B cell (primary cell): ENCODE results near the gene CAMTA1. TPM values are rescaled to one million over a fixed set of nuclear protein-coding genes. Genes with fewer than 3 reads are reported as not detected.

Source experiments
- ATAC-seq: fragments of 200-7000 bp; cut with Tn5 transposase; one replicate; pipeline ENCODE4 v1.10.0; 2021; ENCODE audit warnings: low read depth, mild to moderate bottlenecking, moderate number of reproducible peaks, moderate library complexity
- CTCF ChIA-PET: fragments of 350-600 bp; sonication (Branson Sonifier 250); formaldehyde crosslinking; loops from one replicate; lab custom pipeline; 2021; ENCODE audit warnings: antibody characterized with exemption, inconsistent platforms; lab: Charles Lee
- POLR2A ChIA-PET: fragments of 350-600 bp; sonication (Branson Sonifier 250); formaldehyde crosslinking; loops from one replicate; lab custom pipeline; 2021; ENCODE audit warnings: antibody characterized with exemption; lab: Charles Lee
- DNase-seq: peaks from one replicate; pipeline ENCODE4 v3.0.0; 2013
- H2AFZ ChIP-seq: 2 replicates; pipeline ENCODE4 v1.6.1; 2012; ENCODE audit warnings: mild to moderate bottlenecking, low read depth, low read length; ENCODE audit not compliant: insufficient read depth, poor library complexity, severe bottlenecking
- H3K27ac ChIP-seq, 2 donors: 1 replicate in 1 of 2; 2 replicates in 1 of 2; pipeline ENCODE4 v1.5.1; 2012 to 2013; ENCODE audit warnings: low read length in 2 of 2, mild to moderate bottlenecking in 2 of 2, moderate library complexity in 1 of 2
- H3K27me3 ChIP-seq, 4 experiments: fragments of 200-600 bp in 1 of 4; sonication (generic) in 1 of 4; replicated peaks in 1 of 4; 1 replicate in 2 of 4; 2 replicates in 2 of 4; pipeline versions ENCODE4 v1.6.1 to v1.7.0; 2013 to 2016; ENCODE audit warnings: low read length in 3 of 4, mild to moderate bottlenecking in 2 of 4, mixed read lengths in 1 of 4, moderate library complexity in 1 of 4; ENCODE audit not compliant: insufficient read depth in 4 of 4, control insufficient read depth in 3 of 4; ENCODE audit errors: control extremely low read depth in 1 of 4
- H3K36me3 ChIP-seq, 2 experiments: replicated peaks in 1 of 2; 1 replicate in 1 of 2; 2 replicates in 1 of 2; pipeline versions ENCODE4 v1.6.1 to v1.7.1; 2013; ENCODE audit warnings: low read length in 1 of 2; ENCODE audit not compliant: insufficient read depth in 2 of 2, control insufficient read depth in 1 of 2; ENCODE audit errors: control extremely low read depth in 1 of 2, extremely low read depth in 1 of 2
- H3K4me1 ChIP-seq, 2 donors: fragments of 200-600 bp in 1 of 2; sonication (generic) in 1 of 2; 1 replicate in 1 of 2; 2 replicates in 1 of 2; pipeline versions ENCODE4 v1.5.1 to v1.6.1; 2013 to 2017; ENCODE audit warnings: low read length in 2 of 2; ENCODE audit not compliant: control insufficient read depth in 2 of 2, insufficient read depth in 2 of 2
- H3K4me2 ChIP-seq: replicated peaks from 2 replicates; pipeline ENCODE3; 2012; ENCODE audit warnings: mild to moderate bottlenecking, low read depth, low read length; ENCODE audit not compliant: poor library complexity, severe bottlenecking
- H3K4me3 ChIP-seq, 5 experiments: fragments of 200-600 bp in 1 of 5; sonication (generic) in 1 of 5; 1 replicate in 3 of 5; 2 replicates in 2 of 5; pipeline versions ENCODE4 v1.5.1 to v1.7.0; 2011 to 2016; ENCODE audit warnings: low read length in 4 of 5, mild to moderate bottlenecking in 4 of 5, low read depth in 2 of 5, control low read depth in 1 of 5, moderate library complexity in 1 of 5; ENCODE audit not compliant: insufficient read depth in 1 of 5; ENCODE audit errors: control extremely low read depth in 1 of 5, extremely low read depth in 1 of 5
- H3K79me2 ChIP-seq: fragments of 200-600 bp; sonication (generic); one replicate; pipeline ENCODE4 v1.6.0; 2016; ENCODE audit warnings: low read length; ENCODE audit not compliant: control insufficient read depth, insufficient read depth
- H3K9ac ChIP-seq: fragments of 200-600 bp; sonication (generic); 2 replicates; pipeline ENCODE4 v1.6.1; 2017; ENCODE audit warnings: mild to moderate bottlenecking, low read length, moderate library complexity
- H3K9me3 ChIP-seq, 3 donors: one replicate each; pipeline versions ENCODE4 v1.6.1 to v1.7.1; 2013; ENCODE audit warnings: low read length in 2 of 3; ENCODE audit not compliant: control insufficient read depth in 2 of 3, insufficient read depth in 1 of 3; ENCODE audit errors: control extremely low read depth in 1 of 3
- H4K20me1 ChIP-seq: 2 replicates; pipeline ENCODE4 v1.6.0; 2012; ENCODE audit warnings: mild to moderate bottlenecking, low read length; ENCODE audit not compliant: insufficient read depth, control insufficient read depth, poor library complexity, severe bottlenecking
- H3K27ac Mint-ChIP-seq: one replicate; pipeline ENCODE4 v1.8.0; 2021; ENCODE audit warnings: mixed read lengths
- H3K27me3 Mint-ChIP-seq: one replicate; pipeline ENCODE4 v1.8.0; 2021; ENCODE audit warnings: mixed read lengths
- H3K4me1 Mint-ChIP-seq: one replicate; pipeline ENCODE4 v1.8.0; 2021; ENCODE audit warnings: mixed read lengths
- H3K4me3 Mint-ChIP-seq: one replicate; pipeline ENCODE4 v1.8.0; 2021; ENCODE audit warnings: mixed read lengths
- H3K9me3 Mint-ChIP-seq: one replicate; pipeline ENCODE4 v1.8.0; 2022; ENCODE audit warnings: mixed read lengths; ENCODE audit not compliant: insufficient read depth
- EZH2 ChIP-seq: IDR thresholded peaks from 2 replicates; pipeline ENCODE4 v1.6.1; 2012; ENCODE audit warnings: borderline replicate concordance, low read depth, mild to moderate bottlenecking, moderate library complexity, low read length; ENCODE audit not compliant: insufficient read depth, poor library complexity, severe bottlenecking
- WGBS: methylation state at CpG from one replicate; pipeline ENCODE4 v1.1.5; 2013; ENCODE audit warnings: missing lambda C conversion rate; ENCODE audit not compliant: insufficient coverage; 5-methylcytosine and 5-hydroxymethylcytosine counted together
- intact Hi-C: fragments of 100-400 bp; cut with micrococcal nuclease; formaldehyde crosslinking; loops from one replicate; pipeline ENCODE4 v1.10.0; 2022
- polyA plus RNA-seq: library from polyadenylated mRNA; depleted of rRNA; stranded (reverse); fragments of >200 nt; gene quantifications from 2 replicates; pipeline ENCODE4 v1.2.3, GENCODE V29; 2012
- total RNA-seq, 2 donors: library from RNA; stranded (reverse); fragments of 120-200 nt in 1 of 2; gene quantifications; 1 replicate in 1 of 2; 2 replicates in 1 of 2; pipeline versions ENCODE4 v1.2.3 to v1.2.4, GENCODE V29; 2013 to 2022
- TF ChIP-seq, protein P1 (sequence below): fragments of 200-600 bp; IDR thresholded peaks from one replicate; pipeline ENCODE4 v1.8.0; 2022; ENCODE audit warnings: antibody characterized with exemption, mild to moderate bottlenecking

Gene CAMTA1
- total and polyA plus RNA-seq, 2 donors (not counting 1 experiment from before 2014, with no cell fraction given) = 42.2 to 45.7 TPM

- no peaks in the 10 kb centered on the region for H3K4me1 ChIP-seq
- H2AFZ ChIP-seq = no peak overlapping the region
- no peaks in the 10 kb centered on the region for H3K9me3 Mint-ChIP-seq
- ATAC-seq (no peak), DNase-seq (no peak)
- H3K9me3 ChIP-seq = peaks cover 0 to 10% (median 0%) of the 10 kb centered on the region in 3 donors
- no peaks in the 10 kb centered on the region for H4K20me1 ChIP-seq
- no peaks in the 10 kb centered on the region for H3K79me2 ChIP-seq
- H3K4me3 ChIP-seq = no peak overlapping the region
- WGBS = 89% methylated on average over 25 of the region's 25 CpGs
- no peaks in the 10 kb centered on the region for H3K27me3 ChIP-seq
- no peak overlapping the region for H3K27ac Mint-ChIP-seq
- no peaks in the 10 kb centered on the region for H3K36me3 ChIP-seq
- intact Hi-C loops = no loop called here
- H3K4me1 Mint-ChIP-seq = no peaks in the 10 kb centered on the region
- no peak overlapping the region for H3K9ac ChIP-seq
- no peak overlapping the region for H3K27ac ChIP-seq
- TF ChIP-seq, protein P1, sequence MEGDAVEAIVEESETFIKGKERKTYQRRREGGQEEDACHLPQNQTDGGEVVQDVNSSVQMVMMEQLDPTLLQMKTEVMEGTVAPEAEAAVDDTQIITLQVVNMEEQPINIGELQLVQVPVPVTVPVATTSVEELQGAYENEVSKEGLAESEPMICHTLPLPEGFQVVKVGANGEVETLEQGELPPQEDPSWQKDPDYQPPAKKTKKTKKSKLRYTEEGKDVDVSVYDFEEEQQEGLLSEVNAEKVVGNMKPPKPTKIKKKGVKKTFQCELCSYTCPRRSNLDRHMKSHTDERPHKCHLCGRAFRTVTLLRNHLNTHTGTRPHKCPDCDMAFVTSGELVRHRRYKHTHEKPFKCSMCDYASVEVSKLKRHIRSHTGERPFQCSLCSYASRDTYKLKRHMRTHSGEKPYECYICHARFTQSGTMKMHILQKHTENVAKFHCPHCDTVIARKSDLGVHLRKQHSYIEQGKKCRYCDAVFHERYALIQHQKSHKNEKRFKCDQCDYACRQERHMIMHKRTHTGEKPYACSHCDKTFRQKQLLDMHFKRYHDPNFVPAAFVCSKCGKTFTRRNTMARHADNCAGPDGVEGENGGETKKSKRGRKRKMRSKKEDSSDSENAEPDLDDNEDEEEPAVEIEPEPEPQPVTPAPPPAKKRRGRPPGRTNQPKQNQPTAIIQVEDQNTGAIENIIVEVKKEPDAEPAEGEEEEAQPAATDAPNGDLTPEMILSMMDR = no peak
- no peak for TF ChIP-seq EZH2
- ChIA-PET POLR2A (no interaction called here), CTCF (no interaction called here)
- H3K4me3 Mint-ChIP-seq = no peak overlapping the region
- H3K4me2 ChIP-seq = no peak overlapping the region
- H3K27me3 Mint-ChIP-seq = peaks cover 13% of the 10 kb centered on the region
Observed at GRCh38 chr1:7049913-7050625, 264.8 kb downstream of the CAMTA1 start.
